MM.1S (cell line): Measurements from ENCODE around the gene GRIA3.

Experiments used
- DNase-seq: peaks from one replicate; pipeline ENCODE4 v3.0.0-alpha.2; 2015
- H2AFZ ChIP-seq: fragments of 300-600 bp; sonication (generic); 2 replicates; pipeline ENCODE4 v1.6.0; 2016; ENCODE audit warnings: antibody characterized with exemption, low read length
- H3F3A ChIP-seq: fragments of 300-600 bp; sonication (generic); 2 replicates; pipeline ENCODE4 v1.6.1; 2016; ENCODE audit warnings: mild to moderate bottlenecking, antibody characterized with exemption, low read length, moderate library complexity, mixed read lengths; ENCODE audit not compliant: insufficient read depth
- H3K27ac ChIP-seq: fragments of 300-600 bp; sonication (generic); 2 replicates; pipeline ENCODE4 v1.5.1; 2016; ENCODE audit warnings: mild to moderate bottlenecking, low read length
- H3K27me3 ChIP-seq: fragments of 300-600 bp; sonication (generic); replicated peaks from 2 replicates; pipeline ENCODE4 v1.6.0; 2016; ENCODE audit warnings: low read length; ENCODE audit not compliant: insufficient read depth
- H3K36me3 ChIP-seq: fragments of 300-600 bp; sonication (generic); replicated peaks from 2 replicates; pipeline ENCODE4 v1.6.1; 2016; ENCODE audit warnings: mild to moderate bottlenecking, low read length, mixed read lengths; ENCODE audit not compliant: insufficient read depth
- H3K4me1 ChIP-seq: fragments of 300-600 bp; sonication (generic); 2 replicates; pipeline ENCODE4 v1.6.1; 2016; ENCODE audit warnings: low read length, mixed read lengths
- H3K4me2 ChIP-seq: fragments of 300-600 bp; sonication (generic); 2 replicates; pipeline ENCODE4 v1.6.0; 2016; ENCODE audit warnings: low read depth, low read length
- H3K4me3 ChIP-seq: fragments of 300-600 bp; sonication (generic); 2 replicates; pipeline ENCODE4 v1.5.1; 2016; ENCODE audit warnings: low read length, mixed read lengths
- H3K79me2 ChIP-seq: fragments of 300-600 bp; sonication (generic); 2 replicates; pipeline ENCODE4 v1.6.1; 2016; ENCODE audit warnings: mixed run types, low read length, mixed read lengths
- H3K9ac ChIP-seq: fragments of 300-600 bp; sonication (generic); 2 replicates; pipeline ENCODE4 v1.6.1; 2016; ENCODE audit warnings: low read length, mixed read lengths
- H3K9me2 ChIP-seq: fragments of 300-600 bp; sonication (generic); replicated peaks from 2 replicates; pipeline ENCODE4 v1.6.1; 2016; ENCODE audit warnings: mild to moderate bottlenecking, low read length, mixed read lengths; ENCODE audit not compliant: insufficient read depth
- H3K9me3 ChIP-seq: fragments of 300-600 bp; sonication (generic); replicated peaks from 2 replicates; pipeline ENCODE4 v1.6.1; 2016; ENCODE audit warnings: mild to moderate bottlenecking, low read length, mixed read lengths; ENCODE audit not compliant: insufficient read depth
- H4K20me1 ChIP-seq: fragments of 300-600 bp; sonication (generic); 2 replicates; pipeline ENCODE4 v1.6.1; 2016; ENCODE audit warnings: mild to moderate bottlenecking, low read length, moderate library complexity, mixed read lengths; ENCODE audit not compliant: insufficient read depth
- EZH2 ChIP-seq: fragments of 300-600 bp; sonication (generic); optimal IDR thresholded peaks from 2 replicates; pipeline ENCODE3; 2017; ENCODE audit warnings: low read depth, mild to moderate bottlenecking, antibody characterized with exemption, low read length, mixed read lengths
- EZH2phosphoT487 ChIP-seq: fragments of 300-600 bp; sonication (generic); IDR thresholded peaks from 2 replicates; pipeline ENCODE4 v1.6.1; 2018; ENCODE audit warnings: antibody characterized with exemption, low read length
- TF ChIP-seq, protein P1 (sequence below): fragments of 300-600 bp; sonication (generic); IDR thresholded peaks from 2 replicates; pipeline ENCODE4 v1.5.1; 2016; ENCODE audit warnings: antibody characterized with exemption, low read length, mixed read lengths

The GRIA3 gene

DNA sequence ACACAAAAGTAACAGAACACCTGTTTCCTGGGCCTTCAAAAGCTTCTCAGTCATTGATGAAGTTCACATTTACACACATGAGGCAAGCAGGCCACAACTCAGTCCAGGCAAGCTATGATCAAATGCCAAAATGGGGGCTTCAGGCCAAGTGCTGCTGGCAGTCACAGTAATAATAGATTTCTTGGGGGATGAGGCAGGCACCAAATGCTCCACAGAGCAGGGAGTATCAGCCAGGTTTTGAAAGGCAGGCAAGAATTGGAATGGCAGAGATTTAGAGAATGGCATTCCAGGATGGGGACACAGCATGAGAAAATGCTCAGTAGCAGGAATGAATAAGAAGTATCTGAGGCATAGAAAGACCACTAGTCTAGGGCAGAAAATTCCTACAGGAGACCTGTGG is 52.8 kb downstream of the GRIA3 start:
- Histone ChIP-seq H3K4me3 (no peak overlapping the region), H3K9ac (no peak overlapping the region), H3K9me2 (no peaks in the 10 kb centered on the region), H3K4me1 (no peaks in the 10 kb centered on the region), H3K27ac (no peak overlapping the region), H3F3A (no peaks in the 10 kb centered on the region), H3K9me3 (no peaks in the 10 kb centered on the region), H2AFZ (no peak overlapping the region), H3K79me2 (no peaks in the 10 kb centered on the region), H3K36me3 (no peaks in the 10 kb centered on the region), H4K20me1 (no peaks in the 10 kb centered on the region), H3K27me3 (no peaks in the 10 kb centered on the region), H3K4me2 (no peak overlapping the region)
- TF ChIP-seq EZH2, result no peak
- TF ChIP-seq, protein P1, sequence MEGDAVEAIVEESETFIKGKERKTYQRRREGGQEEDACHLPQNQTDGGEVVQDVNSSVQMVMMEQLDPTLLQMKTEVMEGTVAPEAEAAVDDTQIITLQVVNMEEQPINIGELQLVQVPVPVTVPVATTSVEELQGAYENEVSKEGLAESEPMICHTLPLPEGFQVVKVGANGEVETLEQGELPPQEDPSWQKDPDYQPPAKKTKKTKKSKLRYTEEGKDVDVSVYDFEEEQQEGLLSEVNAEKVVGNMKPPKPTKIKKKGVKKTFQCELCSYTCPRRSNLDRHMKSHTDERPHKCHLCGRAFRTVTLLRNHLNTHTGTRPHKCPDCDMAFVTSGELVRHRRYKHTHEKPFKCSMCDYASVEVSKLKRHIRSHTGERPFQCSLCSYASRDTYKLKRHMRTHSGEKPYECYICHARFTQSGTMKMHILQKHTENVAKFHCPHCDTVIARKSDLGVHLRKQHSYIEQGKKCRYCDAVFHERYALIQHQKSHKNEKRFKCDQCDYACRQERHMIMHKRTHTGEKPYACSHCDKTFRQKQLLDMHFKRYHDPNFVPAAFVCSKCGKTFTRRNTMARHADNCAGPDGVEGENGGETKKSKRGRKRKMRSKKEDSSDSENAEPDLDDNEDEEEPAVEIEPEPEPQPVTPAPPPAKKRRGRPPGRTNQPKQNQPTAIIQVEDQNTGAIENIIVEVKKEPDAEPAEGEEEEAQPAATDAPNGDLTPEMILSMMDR, result no peak
- no peak for TF ChIP-seq EZH2phosphoT487
- no peak for DNase-seq

DNA sequence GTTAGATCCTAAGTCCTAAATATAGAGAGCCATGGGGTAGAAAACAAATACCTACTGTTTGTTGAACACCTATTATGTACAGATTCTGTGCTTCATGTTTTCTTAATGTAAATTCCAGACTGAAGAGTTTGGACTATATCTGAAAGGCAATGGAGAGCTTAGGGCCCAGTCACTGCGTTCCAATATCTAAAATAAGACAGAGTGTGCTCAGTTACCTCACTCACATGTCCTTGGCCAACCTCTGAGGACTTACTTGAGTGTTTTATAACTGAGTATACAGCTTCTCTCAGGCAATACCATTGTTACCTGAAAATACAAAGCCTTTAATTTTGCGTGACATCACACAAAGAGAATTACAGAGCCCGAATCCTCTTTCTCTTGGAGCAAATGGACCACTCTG is 53.2 kb downstream of the GRIA3 start:
- H3K27ac ChIP-seq, result no peak overlapping the region
- H3K9me2 ChIP-seq, result no peaks in the 10 kb centered on the region
- no peak for DNase-seq
- no peaks in the 10 kb centered on the region for H3K79me2 ChIP-seq
- H3K9me3 ChIP-seq, result no peaks in the 10 kb centered on the region
- no peaks in the 10 kb centered on the region for H3F3A ChIP-seq
- no peaks in the 10 kb centered on the region for H4K20me1 ChIP-seq
- TF ChIP-seq EZH2 (no peak), EZH2phosphoT487 (no peak)
- TF ChIP-seq, protein P1, result no peak
- H3K4me3 ChIP-seq, result no peak overlapping the region
- H3K4me2 ChIP-seq, result no peak overlapping the region
- H3K27me3 ChIP-seq, result no peaks in the 10 kb centered on the region
- no peak overlapping the region for H2AFZ ChIP-seq
- H3K36me3 ChIP-seq, result no peaks in the 10 kb centered on the region
- no peaks in the 10 kb centered on the region for H3K4me1 ChIP-seq
- no peak overlapping the region for H3K9ac ChIP-seq

DNA sequence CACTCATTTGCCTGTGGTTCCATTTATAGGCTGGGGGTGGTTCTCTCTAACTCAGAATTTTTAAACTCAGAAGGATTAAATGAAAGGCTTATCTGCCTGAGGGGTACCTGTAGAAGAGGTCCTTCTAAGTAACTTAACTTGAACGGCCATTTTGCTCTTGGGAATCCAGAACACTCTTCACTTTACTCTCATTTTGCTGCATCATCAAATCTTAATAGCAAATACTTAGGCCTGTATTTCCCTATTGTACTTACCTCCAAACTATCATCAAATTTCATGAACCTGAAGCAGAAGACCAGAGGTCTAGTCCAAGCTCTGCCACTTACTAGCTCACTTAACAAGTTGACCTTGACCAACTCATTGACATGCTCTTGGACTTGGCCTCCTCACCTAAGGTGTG is 70.4 kb downstream of the GRIA3 start:
- no peak for DNase-seq
- Histone ChIP-seq H3F3A (no peaks in the 10 kb centered on the region), H3K9me3 (no peaks in the 10 kb centered on the region), H3K4me2 (no peak overlapping the region), H3K4me3 (no peak overlapping the region), H3K79me2 (no peaks in the 10 kb centered on the region), H3K4me1 (no peaks in the 10 kb centered on the region), H3K36me3 (no peaks in the 10 kb centered on the region), H3K27me3 (no peaks in the 10 kb centered on the region), H3K27ac (no peak overlapping the region), H4K20me1 (no peaks in the 10 kb centered on the region), H3K9me2 (no peaks in the 10 kb centered on the region), H3K9ac (no peak overlapping the region), H2AFZ (no peak overlapping the region)
- no peak for TF ChIP-seq EZH2
- TF ChIP-seq EZH2phosphoT487, result no peak
- TF ChIP-seq, protein P1, result no peak
